Tibial nerve (tissue), 4 donors: Measurements from ENCODE around the gene BDH1.

ENCODE experiments used
- EP300 ChIP-seq, 2 donors: sonication (generic); formaldehyde crosslinking; IDR thresholded peaks; one replicate each; pipeline ENCODE4 v1.6.1; 2017; ENCODE audit warnings: antibody characterized with exemption in 2 of 2, mild to moderate bottlenecking in 1 of 2
- POLR2A ChIP-seq, 2 donors: fragments of 450-650 bp; IDR thresholded peaks; one replicate each; pipeline ENCODE4 v1.6.1; 2017; ENCODE audit warnings: antibody characterized with exemption in 2 of 2, mild to moderate bottlenecking in 2 of 2, moderate library complexity in 2 of 2
- TF ChIP-seq, protein P1 (sequence below), 5 experiments: fragments of 200-600 bp in 3 of 5; fragments of 450-650 bp in 2 of 5; sonication (generic) in 3 of 5; IDR thresholded peaks; one replicate each; pipeline ENCODE4 v1.5.1; 2016 to 2019; ENCODE audit warnings: antibody characterized with exemption in 5 of 5, mild to moderate bottlenecking in 3 of 5, moderate library complexity in 2 of 5

DNA sequence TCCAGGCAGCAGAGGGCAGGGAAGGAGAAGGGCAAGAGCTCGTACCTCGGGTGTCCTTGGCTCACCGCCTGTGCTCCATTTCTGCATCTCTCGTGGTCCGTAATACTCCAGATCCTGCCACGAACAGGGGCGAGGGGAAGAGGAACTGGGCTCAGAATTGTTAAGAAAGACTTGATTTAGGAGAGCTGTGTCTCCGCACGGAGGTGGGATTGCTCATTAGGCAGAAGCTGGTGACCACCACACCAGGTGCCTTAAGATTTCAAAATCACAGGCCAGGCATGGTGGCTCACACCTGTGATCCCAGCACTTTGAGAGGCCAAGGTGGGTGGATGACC, 37.2 kb upstream of the BDH1 start:
- TF ChIP-seq, protein P1, sequence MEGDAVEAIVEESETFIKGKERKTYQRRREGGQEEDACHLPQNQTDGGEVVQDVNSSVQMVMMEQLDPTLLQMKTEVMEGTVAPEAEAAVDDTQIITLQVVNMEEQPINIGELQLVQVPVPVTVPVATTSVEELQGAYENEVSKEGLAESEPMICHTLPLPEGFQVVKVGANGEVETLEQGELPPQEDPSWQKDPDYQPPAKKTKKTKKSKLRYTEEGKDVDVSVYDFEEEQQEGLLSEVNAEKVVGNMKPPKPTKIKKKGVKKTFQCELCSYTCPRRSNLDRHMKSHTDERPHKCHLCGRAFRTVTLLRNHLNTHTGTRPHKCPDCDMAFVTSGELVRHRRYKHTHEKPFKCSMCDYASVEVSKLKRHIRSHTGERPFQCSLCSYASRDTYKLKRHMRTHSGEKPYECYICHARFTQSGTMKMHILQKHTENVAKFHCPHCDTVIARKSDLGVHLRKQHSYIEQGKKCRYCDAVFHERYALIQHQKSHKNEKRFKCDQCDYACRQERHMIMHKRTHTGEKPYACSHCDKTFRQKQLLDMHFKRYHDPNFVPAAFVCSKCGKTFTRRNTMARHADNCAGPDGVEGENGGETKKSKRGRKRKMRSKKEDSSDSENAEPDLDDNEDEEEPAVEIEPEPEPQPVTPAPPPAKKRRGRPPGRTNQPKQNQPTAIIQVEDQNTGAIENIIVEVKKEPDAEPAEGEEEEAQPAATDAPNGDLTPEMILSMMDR (IDR thresholded peaks at IDR 0.05), result no peak
- no peak for TF ChIP-seq POLR2A (IDR thresholded peaks at IDR 0.05)
- TF ChIP-seq EP300 (IDR thresholded peaks at IDR 0.05), result no peak
